GM19328 (cell line): Measurements from ENCODE around the gene MYBPH.

ENCODE experiments used
- ATAC-seq: cut with Tn5 transposase; IDR thresholded peaks from one replicate; pipeline ENCODE4 v1.9.1; 2021; ENCODE audit warnings: mild to moderate bottlenecking, moderate library complexity; ENCODE audit not compliant: unreplicated experiment

The MYBPH gene

GRCh38 chr1:203167026-203167912, 8.4 kb downstream of the MYBPH start:
- no peak for ATAC-seq

GRCh38 chr1:203166192-203166940, 9.3 kb downstream of the MYBPH start:
- ATAC-seq, result no peak

DNA sequence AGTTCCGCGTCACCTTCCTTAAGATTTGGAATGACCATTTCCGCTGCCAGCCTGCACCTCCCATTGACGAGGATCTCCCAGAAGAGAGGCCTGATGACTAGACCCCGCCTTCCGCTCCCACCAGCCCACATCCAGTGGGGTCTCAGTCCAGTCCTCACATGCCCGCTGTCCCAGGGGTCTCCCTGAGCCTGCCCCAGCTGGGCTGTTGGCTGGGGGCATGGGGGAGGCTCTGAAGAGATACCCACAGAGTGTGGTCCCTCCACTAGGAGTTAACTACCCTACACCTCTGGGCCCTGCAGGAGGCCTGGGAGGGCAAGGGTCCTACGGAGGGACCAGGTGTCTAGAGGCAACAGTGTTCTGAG, 9.8 kb downstream of the MYBPH start:
- ATAC-seq, result no peak

- no peak for ATAC-seq
Measured at GRCh38 chr1:203165101-203165799, 10.4 kb downstream of the MYBPH start.

GRCh38 chr1:203163891-203164635, 11.6 kb downstream of the MYBPH start:
- ATAC-seq, result no peak

DNA sequence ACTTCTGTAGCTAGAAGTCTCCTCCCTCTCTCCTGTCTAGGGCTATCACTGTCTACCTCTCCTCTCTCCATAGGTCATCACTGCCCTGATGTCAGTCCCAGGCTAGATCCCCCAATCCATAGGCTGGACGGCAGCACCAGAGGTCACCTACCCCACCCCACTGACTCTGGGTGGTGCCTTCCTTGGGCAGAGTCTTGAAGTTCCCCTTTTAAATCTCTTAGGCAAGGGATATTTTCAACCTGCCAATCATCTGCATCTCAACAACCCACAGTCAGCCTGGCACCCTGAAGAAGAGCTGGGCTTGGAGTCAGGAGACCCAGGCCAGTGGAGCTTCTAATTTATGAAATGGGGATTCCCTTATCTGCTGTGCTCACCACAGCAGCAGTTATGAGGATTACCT, 13.2 kb downstream of the MYBPH start:
- no peak for ATAC-seq

DNA sequence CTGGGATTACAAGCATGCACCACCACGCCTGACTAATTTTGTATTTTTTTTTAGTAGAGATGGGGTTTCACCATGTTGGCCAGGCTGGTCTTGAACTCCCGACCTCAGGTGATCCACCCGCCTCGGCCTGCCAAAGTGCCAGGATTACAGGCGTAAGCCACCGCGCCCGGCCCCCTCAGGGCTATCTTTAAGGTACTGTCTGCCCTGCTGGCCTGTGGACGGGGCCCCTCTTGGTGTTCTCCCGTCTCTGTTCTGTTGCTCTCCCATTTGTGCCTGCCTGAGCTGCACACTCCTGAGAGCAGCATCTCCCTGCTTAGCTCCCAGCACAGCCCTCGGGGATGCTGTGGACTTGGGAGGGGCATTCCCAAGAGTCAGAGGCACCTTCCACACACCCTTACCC, 13.9 kb downstream of the MYBPH start:
- ATAC-seq, result no peak

DNA sequence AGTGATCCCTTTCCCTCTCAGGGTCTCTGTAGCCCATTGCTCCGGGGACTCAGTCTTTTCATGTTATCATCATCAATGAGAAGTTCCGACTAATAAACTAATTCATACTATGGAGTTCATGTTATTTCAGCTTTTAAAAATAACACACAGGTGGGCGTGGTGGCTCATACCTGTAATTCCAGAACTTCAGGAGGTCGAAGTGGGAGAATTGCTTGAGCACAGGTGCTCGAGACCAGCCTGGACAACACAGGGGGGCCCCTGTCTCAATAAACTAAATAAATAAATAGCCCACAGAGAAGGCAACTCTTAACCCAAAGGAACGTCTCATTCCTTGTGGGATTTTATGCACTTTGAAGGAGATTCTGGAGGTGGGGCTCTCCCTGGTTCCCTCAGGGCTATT, 14.5 kb downstream of the MYBPH start:
- ATAC-seq, result no peak

GRCh38 chr1:203159844-203160243, 15.8 kb downstream of the MYBPH start:
- no peak for ATAC-seq

DNA sequence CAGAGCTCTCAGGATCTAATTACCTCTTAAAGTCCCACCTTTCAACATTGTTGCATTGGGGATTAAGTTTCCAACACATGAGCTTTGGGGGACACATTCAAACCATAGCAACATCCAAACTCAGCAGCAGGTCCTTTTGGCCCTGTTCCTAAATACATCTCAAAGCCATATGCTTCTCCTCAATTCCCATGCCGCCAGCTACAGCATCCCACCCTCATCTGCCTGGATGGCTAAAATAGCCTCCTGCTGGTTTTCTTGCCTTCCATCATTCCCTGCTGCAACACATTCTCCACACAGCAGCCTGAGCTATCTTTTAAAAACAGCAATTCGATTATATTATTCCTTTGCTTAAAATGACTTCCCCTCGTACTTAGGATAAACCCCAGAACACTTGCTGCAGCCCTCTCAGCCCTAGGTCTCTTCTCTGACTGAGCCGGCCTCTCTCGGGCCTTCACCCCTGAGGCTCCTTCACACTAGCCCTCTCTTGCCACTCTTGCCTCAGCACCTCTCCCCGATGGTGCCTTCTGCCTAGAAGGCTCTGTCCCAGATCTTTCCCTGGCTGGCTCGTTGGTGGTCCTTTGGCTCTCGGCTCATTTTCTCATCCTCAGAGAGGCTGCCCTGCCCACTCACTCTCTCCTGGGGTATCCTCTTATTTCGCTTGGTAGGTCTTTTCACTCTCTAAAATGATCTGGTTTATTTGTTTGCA, 16.5 kb downstream of the MYBPH start:
- ATAC-seq, result no peak

DNA sequence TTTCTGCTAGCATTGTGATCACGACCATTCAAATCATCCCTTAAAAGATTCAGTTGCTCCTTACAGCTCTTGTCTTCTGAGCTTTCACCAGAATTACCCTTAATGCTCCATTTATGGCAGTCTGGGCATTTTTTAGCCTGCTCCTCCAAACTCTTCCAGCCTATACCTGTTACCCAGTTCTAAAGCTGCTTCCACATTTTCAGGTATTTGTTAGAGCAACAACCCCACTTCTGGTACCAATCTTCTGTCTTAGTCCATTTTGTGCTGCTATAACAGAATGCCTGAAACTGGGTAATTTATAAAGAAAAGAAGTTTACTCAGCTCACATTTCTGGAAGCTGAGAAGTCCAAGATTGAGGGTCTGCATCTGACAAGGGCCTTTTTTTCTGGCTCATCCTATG, 17.2 kb downstream of the MYBPH start:
- no peak for ATAC-seq

GRCh38 chr1:203156280-203156679, 19.3 kb downstream of the MYBPH start:
- no peak for ATAC-seq

DNA sequence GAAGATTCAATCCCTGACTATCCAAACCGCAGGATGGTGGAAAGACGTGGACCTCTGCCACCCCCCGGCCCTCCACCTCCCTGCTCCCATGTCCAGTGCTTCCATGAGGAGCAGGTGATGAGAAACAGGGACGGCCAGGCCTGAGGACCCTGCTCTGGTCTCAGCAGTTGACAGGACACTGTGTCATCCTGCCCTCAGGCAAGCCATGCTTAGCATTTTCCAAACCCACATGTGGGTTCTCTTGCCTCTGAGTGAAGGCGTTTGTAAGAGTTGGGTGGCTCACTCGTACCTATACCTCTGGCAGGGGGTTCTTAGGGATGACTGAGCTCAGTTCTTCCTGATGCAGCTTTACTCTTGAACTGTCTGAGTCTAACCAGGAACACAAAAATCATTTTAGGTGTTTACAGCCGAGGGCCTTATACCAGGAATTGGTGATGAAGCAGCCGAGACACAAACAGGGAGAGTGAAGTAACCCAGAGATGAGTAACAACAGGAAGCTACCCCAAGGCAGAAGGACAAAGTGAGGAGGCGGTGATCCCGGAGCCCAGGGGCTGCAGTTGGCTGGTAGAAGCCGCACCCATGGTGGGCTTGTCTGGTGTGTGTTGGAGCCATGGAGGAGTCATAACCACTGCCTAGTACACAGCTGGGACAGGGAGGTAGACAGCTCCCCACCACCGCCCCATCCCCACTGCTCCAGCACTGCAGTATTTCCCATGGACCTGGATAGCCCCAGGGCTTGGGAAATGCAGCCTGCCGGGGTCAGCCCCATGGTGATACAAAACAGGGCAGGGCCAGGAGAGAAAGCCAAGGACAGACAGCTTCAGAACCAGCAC, 21.4 kb downstream of the MYBPH start:
- ATAC-seq, result no peak

DNA sequence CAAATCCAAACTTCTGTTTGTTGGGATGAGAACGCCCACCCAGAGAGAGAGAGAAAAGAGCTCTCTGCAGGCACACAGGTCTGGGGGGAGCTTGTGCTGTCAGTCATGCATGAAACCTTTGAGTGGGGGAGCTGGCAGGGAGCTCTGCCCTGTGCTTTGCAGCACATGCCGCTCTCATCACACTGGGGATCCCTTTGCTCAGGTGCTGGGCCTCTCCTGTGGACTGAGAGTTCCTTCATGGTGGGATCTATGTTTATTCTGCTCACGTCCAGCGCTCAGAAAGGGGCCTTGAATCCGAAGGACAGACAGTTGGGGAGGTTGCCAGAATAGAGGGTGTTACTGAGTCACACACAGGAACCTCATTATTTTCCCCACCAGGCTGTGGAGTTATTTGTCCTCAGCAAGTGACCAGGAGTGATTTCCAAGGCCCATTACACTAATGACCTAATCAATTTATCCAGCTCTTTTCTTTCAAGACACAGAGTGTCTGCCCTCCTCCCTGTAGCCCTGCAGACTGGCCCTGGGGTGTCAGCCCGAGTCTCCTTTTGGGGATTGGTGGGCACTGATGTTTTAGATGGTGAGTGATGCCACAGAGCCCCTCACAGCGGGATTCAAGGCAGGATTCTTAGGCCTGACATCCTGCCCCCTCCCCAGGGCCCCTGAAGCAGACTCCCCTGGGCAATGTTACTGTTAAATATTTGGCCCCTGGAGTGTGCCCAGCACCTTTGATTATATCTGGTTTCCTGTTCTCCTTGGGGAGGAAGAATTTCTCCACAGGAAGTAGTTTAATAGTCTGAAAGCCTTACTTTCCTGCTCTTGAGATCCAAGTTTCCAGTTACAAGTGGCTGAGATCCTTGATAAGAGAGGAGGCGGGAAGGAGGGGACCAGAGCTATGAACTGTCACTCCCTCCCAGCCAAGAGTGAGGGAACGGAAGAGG, 22.3 kb downstream of the MYBPH start:
- no peak for ATAC-seq

DNA sequence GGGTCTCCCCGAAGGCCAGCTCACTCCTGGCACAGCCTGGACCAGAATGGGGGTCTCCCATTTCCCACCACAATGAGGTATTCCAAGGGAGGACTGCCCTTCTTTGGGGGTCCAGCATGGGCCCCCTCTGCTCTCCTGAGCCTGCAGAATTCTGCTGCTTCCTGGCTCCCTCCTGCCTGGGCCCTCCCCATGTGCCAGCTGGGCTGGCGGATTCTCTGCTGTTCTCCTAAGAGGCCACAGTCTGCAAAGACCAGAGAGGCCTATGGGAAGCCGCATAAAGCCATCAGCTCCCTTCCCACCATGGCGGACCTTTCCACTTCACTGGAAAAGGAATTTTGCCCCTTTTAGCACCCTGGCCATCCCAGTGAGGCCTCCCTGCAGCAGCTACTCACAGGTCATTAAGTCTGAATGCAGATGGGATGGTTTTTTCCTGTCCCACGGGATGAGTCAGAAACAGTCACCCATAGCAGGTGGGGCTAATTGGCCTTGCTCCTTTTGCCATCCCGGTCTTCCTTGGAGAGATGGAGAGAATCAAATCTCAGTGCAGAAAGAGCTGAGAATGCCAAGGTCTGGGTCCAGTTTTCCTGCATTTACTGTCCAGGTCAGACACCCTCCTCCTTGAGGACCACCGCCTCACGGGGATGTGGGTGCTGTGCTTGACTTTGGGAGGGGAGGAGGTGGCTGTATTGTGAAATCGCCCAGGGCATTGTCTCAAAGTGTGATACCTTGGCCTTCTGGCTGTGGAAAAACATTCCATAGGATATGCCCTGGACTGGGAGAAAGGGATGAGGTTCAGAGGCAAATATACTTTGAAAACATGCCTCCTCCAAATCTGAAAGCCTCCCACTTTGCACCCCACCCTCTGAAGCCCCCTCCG, 23.2 kb downstream of the MYBPH start:
- ATAC-seq, result no peak

DNA sequence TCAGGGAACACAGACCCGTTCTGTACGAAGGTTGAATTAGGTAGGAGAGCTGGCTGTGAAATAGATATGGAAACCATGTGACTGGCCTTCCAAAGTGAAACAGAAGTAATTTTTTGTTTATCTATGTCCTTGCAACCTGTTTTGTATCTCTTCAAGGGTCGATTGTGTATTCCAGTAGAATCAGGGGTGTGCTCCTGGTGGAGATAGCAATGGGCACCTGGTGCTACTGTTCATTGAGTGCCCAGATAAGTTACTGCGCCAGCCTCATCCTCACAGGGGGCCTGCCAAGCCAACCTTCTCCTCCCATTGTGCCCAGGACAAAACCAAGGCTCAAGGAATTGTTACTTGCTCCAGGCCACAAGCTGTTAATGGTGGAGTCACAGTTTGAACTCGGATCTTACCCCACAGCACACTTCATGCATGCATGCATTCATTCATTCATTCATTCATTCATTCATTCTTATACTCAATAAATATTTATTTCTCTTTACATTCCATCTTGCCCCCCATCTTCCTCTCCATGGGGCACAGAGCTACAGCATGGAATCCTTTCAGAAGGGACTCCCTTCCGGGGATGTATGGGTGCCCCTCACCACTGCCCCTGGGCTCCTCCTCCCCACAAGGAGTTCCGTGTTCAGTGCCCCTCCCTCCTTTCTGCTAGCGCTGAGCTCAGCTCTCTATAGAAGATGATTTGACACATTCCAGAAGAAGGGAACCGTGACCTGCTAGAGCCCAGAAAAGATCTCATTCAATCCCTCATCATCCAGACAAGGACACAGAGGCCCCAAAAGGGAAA, 24.1 kb downstream of the MYBPH start:
- ATAC-seq, result no peak
